ENCODE results near the gene FGF9.

FGF9 gene

GRCh38 chr13:21675095-21675991 is 4.5 kb downstream of the FGF9 start:
- DNase-seq: peak; percentile 2

- DNase-seq: no peak
These were observed 5.7 kb downstream of the FGF9 start for GRCh38 chr13:21676611-21677021.

GRCh38 chr13:21677075-21677623 is 6.3 kb downstream of the FGF9 start:
- DNase-seq: no peak

- no peak for DNase-seq
These were observed 12.3 kb downstream of the FGF9 start for GRCh38 chr13:21683034-21683733.

- no peak for DNase-seq
These were observed 13.7 kb downstream of the FGF9 start for GRCh38 chr13:21684576-21684975.

- DNase-seq: no peak
These were observed 14.7 kb downstream of the FGF9 start for GRCh38 chr13:21685485-21686064.

GRCh38 chr13:21686751-21687391 is 16.0 kb downstream of the FGF9 start:
- no peak for DNase-seq

GRCh38 chr13:21688056-21688455 is 17.2 kb downstream of the FGF9 start:
- no peak for DNase-seq

- no peak for DNase-seq
These were observed 18.2 kb downstream of the FGF9 start for GRCh38 chr13:21689097-21689496.

GRCh38 chr13:21690955-21691354 is 20.1 kb downstream of the FGF9 start:
- DNase-seq: no peak

- DNase-seq: no peak
These were observed 20.6 kb downstream of the FGF9 start for GRCh38 chr13:21691500-21691899.

GRCh38 chr13:21691928-21692327 is 21.1 kb downstream of the FGF9 start:
- DNase-seq: no peak

GRCh38 chr13:21694831-21695230 is 24.0 kb downstream of the FGF9 start:
- no peak for DNase-seq

GRCh38 chr13:21695546-21695945 is 24.7 kb downstream of the FGF9 start:
- DNase-seq: no peak

- DNase-seq: no peak
These were observed 26.1 kb downstream of the FGF9 start for GRCh38 chr13:21696865-21697448.

GRCh38 chr13:21698817-21699679 is 28.2 kb downstream of the FGF9 start:
- no peak for DNase-seq

GRCh38 chr13:21701460-21701859 is 30.6 kb downstream of the FGF9 start:
- no peak for DNase-seq

- no peak for DNase-seq
These were observed 33.0 kb downstream of the FGF9 start for GRCh38 chr13:21703846-21704245.

GRCh38 chr13:21707586-21707985 is 36.7 kb downstream of the FGF9 start:
- no peak for DNase-seq

GRCh38 chr13:21709697-21710096 is 38.8 kb downstream of the FGF9 start:
- DNase-seq: no peak

GRCh38 chr13:21710163-21710562 is 39.3 kb downstream of the FGF9 start:
- no peak for DNase-seq

GRCh38 chr13:21717817-21718216 is 46.9 kb downstream of the FGF9 start:
- DNase-seq: no peak

Data from NCI-H2171 treated with DMSO at 0.1 percent for 48 hours (cell line).